ENCODE results near the gene SCNN1G. TPM values are rescaled to one million over a fixed set of nuclear protein-coding genes. Genes with fewer than 3 reads are reported as not detected.

Gene SCNN1G
- total and polyA plus RNA-seq, 2 donors (not counting 3 experiments of a cell fraction or from before 2014, with no cell fraction given) = not detected

DNA sequence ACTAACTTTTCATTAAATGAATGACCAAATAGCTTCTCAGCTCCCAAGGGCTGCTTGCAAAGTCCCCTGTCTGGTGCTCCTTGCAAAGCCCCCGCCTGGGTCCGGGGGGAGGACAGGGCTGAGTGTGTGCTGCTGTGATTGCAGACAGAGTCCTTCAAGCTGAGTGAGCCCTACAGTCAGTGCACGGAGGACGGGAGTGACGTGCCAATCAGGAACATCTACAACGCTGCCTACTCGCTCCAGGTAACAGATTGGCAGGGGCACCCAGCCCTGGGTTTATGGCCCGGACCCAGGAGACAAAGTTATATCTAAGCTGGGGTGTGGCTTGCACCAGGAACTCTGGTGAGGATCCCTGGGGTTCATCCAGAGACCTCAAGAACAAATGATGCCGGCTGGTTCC, 27.1 kb downstream of the SCNN1G start:
- H3K79me2 ChIP-seq (ENCODE audit: control insufficient read depth, insufficient read depth, low read length) = no peaks in the 10 kb centered on the region
- H3K27me3 ChIP-seq (ENCODE audit: control insufficient read depth in 2 of 2, insufficient read depth in 2 of 2, low read length in 2 of 2) = no peaks in the 10 kb centered on the region
- ChIA-PET POLR2A (no interaction called here), CTCF (interaction anchor here (0.5 kb wide), 1 partner anchor 10 kb away, joined by 3 read pairs; no protein-coding TSS in a partner anchor)
- H3K4me2 ChIP-seq (ENCODE audit: insufficient read depth, low read length) = no peak overlapping the region
- no peaks in the 10 kb centered on the region for H3K9me1 ChIP-seq (replicated peaks; ENCODE audit: control insufficient read depth, extremely low read depth, insufficient read depth, low read length)
- no peaks in the 10 kb centered on the region for H4K20me1 ChIP-seq (replicated peaks; ENCODE audit: control insufficient read depth, extremely low read depth, insufficient read depth, low read length)
- TF ChIP-seq EZH2 (IDR thresholded peaks at IDR 0.05; ENCODE audit: borderline replicate concordance, low read depth, low read length, severe bottlenecking) = no peak
- no peak for TF ChIP-seq JUN (IDR thresholded peaks at IDR 0.05; ENCODE audit: borderline replicate concordance, insufficient read depth, insufficient read length, low read depth)
- TF ChIP-seq, protein P1, sequence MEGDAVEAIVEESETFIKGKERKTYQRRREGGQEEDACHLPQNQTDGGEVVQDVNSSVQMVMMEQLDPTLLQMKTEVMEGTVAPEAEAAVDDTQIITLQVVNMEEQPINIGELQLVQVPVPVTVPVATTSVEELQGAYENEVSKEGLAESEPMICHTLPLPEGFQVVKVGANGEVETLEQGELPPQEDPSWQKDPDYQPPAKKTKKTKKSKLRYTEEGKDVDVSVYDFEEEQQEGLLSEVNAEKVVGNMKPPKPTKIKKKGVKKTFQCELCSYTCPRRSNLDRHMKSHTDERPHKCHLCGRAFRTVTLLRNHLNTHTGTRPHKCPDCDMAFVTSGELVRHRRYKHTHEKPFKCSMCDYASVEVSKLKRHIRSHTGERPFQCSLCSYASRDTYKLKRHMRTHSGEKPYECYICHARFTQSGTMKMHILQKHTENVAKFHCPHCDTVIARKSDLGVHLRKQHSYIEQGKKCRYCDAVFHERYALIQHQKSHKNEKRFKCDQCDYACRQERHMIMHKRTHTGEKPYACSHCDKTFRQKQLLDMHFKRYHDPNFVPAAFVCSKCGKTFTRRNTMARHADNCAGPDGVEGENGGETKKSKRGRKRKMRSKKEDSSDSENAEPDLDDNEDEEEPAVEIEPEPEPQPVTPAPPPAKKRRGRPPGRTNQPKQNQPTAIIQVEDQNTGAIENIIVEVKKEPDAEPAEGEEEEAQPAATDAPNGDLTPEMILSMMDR (IDR thresholded peaks at IDR 0.05; ENCODE audit: extremely low read depth in 1 of 2, insufficient read depth in 1 of 2, low read depth in 1 of 2, low read length in 2 of 2) = no peak
- TF ChIP-seq GATA2 (IDR thresholded peaks at IDR 0.05; ENCODE audit: insufficient read depth, insufficient read length, low read depth, low read length) = no peak
- TF ChIP-seq POLR2AphosphoS5 (IDR thresholded peaks at IDR 0.05; ENCODE audit: insufficient read depth, low read depth, low read length) = no peak
- TF ChIP-seq POLR2A (IDR thresholded peaks at IDR 0.05; ENCODE audit: low read depth, low read length) = no peak
- TF ChIP-seq MYC (IDR thresholded peaks at IDR 0.05; ENCODE audit: low read depth, low read length) = no peak
- TF ChIP-seq FOS (IDR thresholded peaks at IDR 0.05; ENCODE audit: borderline replicate concordance, insufficient read depth, low read length) = no peak
- TF ChIP-seq, protein P2, sequence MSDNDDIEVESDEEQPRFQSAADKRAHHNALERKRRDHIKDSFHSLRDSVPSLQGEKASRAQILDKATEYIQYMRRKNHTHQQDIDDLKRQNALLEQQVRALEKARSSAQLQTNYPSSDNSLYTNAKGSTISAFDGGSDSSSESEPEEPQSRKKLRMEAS (IDR thresholded peaks at IDR 0.05; ENCODE audit: insufficient read depth, insufficient read length) = no peak
- no peak overlapping the region for H3K4me3 ChIP-seq (replicated peaks in 1 of 3; ENCODE audit: insufficient read depth in 1 of 3, low read depth in 1 of 3, low read length in 3 of 3)
- intact Hi-C loops (cut with micrococcal nuclease) = no loop called here
- dilution Hi-C loops (cut with MboI; ENCODE audit: extremely low pct_ligation_motif_present, low sequenced_read_pairs) = no loop called here
- H3K9ac ChIP-seq (replicated peaks; ENCODE audit: extremely low read depth, insufficient read depth, low read length) = no peak overlapping the region
- H3K4me1 ChIP-seq (ENCODE audit: control insufficient read depth, extremely low read depth, insufficient read depth, low read length) = no peaks in the 10 kb centered on the region
- H2AFZ ChIP-seq (ENCODE audit: low read depth, low read length) = no peak overlapping the region
- H3K27ac ChIP-seq (ENCODE audit: insufficient read depth, low read depth, low read length) = no peak overlapping the region
- H3K36me3 ChIP-seq (ENCODE audit: control insufficient read depth in 2 of 2, extremely low read depth in 1 of 2, insufficient read depth in 2 of 2, low read length in 2 of 2) = no peaks in the 10 kb centered on the region
- no peak for DNase-seq (ENCODE audit: low read depth, low spot score)
- H3K9me3 ChIP-seq (replicated peaks; ENCODE audit: control insufficient read depth, insufficient read depth, low read length) = no peaks in the 10 kb centered on the region
- BruUV-seq (replicated peaks) = no TSS peak
- FAIRE-seq = no peak
